B cell (primary cell): Measurements from ENCODE around the gene CCDC117. TPM values are rescaled to one million over a fixed set of nuclear protein-coding genes. Genes with fewer than 3 reads are reported as not detected.
A peak's percentile ranks its signal among the peaks of the same experiment; 100 is the strongest.
"Not testable (repeated sequence)": the region's sequence is repeated elsewhere in the genome, so short reads cannot be mapped to it uniquely, and the experiment has no call there.

Source experiments
- ATAC-seq: fragments of 200-7000 bp; cut with Tn5 transposase; one replicate; pipeline ENCODE4 v1.10.0; 2021; ENCODE audit warnings: low read depth, mild to moderate bottlenecking, moderate number of reproducible peaks, moderate library complexity
- CTCF ChIA-PET: fragments of 350-600 bp; sonication (Branson Sonifier 250); formaldehyde crosslinking; loops from one replicate; lab custom pipeline; 2021; ENCODE audit warnings: antibody characterized with exemption, inconsistent platforms; lab: Charles Lee
- POLR2A ChIA-PET: fragments of 350-600 bp; sonication (Branson Sonifier 250); formaldehyde crosslinking; loops from one replicate; lab custom pipeline; 2021; ENCODE audit warnings: antibody characterized with exemption; lab: Charles Lee
- DNase-seq: peaks from one replicate; pipeline ENCODE4 v3.0.0; 2013
- H2AFZ ChIP-seq: 2 replicates; pipeline ENCODE4 v1.6.1; 2012; ENCODE audit warnings: mild to moderate bottlenecking, low read depth, low read length; ENCODE audit not compliant: insufficient read depth, poor library complexity, severe bottlenecking
- H3K27ac ChIP-seq, 2 donors: 1 replicate in 1 of 2; 2 replicates in 1 of 2; pipeline ENCODE4 v1.5.1; 2012 to 2013; ENCODE audit warnings: low read length in 2 of 2, mild to moderate bottlenecking in 2 of 2, moderate library complexity in 1 of 2
- H3K27me3 ChIP-seq, 4 experiments: fragments of 200-600 bp in 1 of 4; sonication (generic) in 1 of 4; replicated peaks in 1 of 4; 1 replicate in 2 of 4; 2 replicates in 2 of 4; pipeline versions ENCODE4 v1.6.1 to v1.7.0; 2013 to 2016; ENCODE audit warnings: low read length in 3 of 4, mild to moderate bottlenecking in 2 of 4, mixed read lengths in 1 of 4, moderate library complexity in 1 of 4; ENCODE audit not compliant: insufficient read depth in 4 of 4, control insufficient read depth in 3 of 4; ENCODE audit errors: control extremely low read depth in 1 of 4
- H3K36me3 ChIP-seq, 2 experiments: replicated peaks in 1 of 2; 1 replicate in 1 of 2; 2 replicates in 1 of 2; pipeline versions ENCODE4 v1.6.1 to v1.7.1; 2013; ENCODE audit warnings: low read length in 1 of 2; ENCODE audit not compliant: insufficient read depth in 2 of 2, control insufficient read depth in 1 of 2; ENCODE audit errors: control extremely low read depth in 1 of 2, extremely low read depth in 1 of 2
- H3K4me1 ChIP-seq, 2 donors: fragments of 200-600 bp in 1 of 2; sonication (generic) in 1 of 2; 1 replicate in 1 of 2; 2 replicates in 1 of 2; pipeline versions ENCODE4 v1.5.1 to v1.6.1; 2013 to 2017; ENCODE audit warnings: low read length in 2 of 2; ENCODE audit not compliant: control insufficient read depth in 2 of 2, insufficient read depth in 2 of 2
- H3K4me2 ChIP-seq: replicated peaks from 2 replicates; pipeline ENCODE3; 2012; ENCODE audit warnings: mild to moderate bottlenecking, low read depth, low read length; ENCODE audit not compliant: poor library complexity, severe bottlenecking
- H3K4me3 ChIP-seq, 5 experiments: fragments of 200-600 bp in 1 of 5; sonication (generic) in 1 of 5; 1 replicate in 3 of 5; 2 replicates in 2 of 5; pipeline versions ENCODE4 v1.5.1 to v1.7.0; 2011 to 2016; ENCODE audit warnings: low read length in 4 of 5, mild to moderate bottlenecking in 4 of 5, low read depth in 2 of 5, control low read depth in 1 of 5, moderate library complexity in 1 of 5; ENCODE audit not compliant: insufficient read depth in 1 of 5; ENCODE audit errors: control extremely low read depth in 1 of 5, extremely low read depth in 1 of 5
- H3K79me2 ChIP-seq: fragments of 200-600 bp; sonication (generic); one replicate; pipeline ENCODE4 v1.6.0; 2016; ENCODE audit warnings: low read length; ENCODE audit not compliant: control insufficient read depth, insufficient read depth
- H3K9ac ChIP-seq: fragments of 200-600 bp; sonication (generic); 2 replicates; pipeline ENCODE4 v1.6.1; 2017; ENCODE audit warnings: mild to moderate bottlenecking, low read length, moderate library complexity
- H3K9me3 ChIP-seq, 3 donors: one replicate each; pipeline versions ENCODE4 v1.6.1 to v1.7.1; 2013; ENCODE audit warnings: low read length in 2 of 3; ENCODE audit not compliant: control insufficient read depth in 2 of 3, insufficient read depth in 1 of 3; ENCODE audit errors: control extremely low read depth in 1 of 3
- H4K20me1 ChIP-seq: 2 replicates; pipeline ENCODE4 v1.6.0; 2012; ENCODE audit warnings: mild to moderate bottlenecking, low read length; ENCODE audit not compliant: insufficient read depth, control insufficient read depth, poor library complexity, severe bottlenecking
- H3K27ac Mint-ChIP-seq: one replicate; pipeline ENCODE4 v1.8.0; 2021; ENCODE audit warnings: mixed read lengths
- H3K27me3 Mint-ChIP-seq: one replicate; pipeline ENCODE4 v1.8.0; 2021; ENCODE audit warnings: mixed read lengths
- H3K4me1 Mint-ChIP-seq: one replicate; pipeline ENCODE4 v1.8.0; 2021; ENCODE audit warnings: mixed read lengths
- H3K4me3 Mint-ChIP-seq: one replicate; pipeline ENCODE4 v1.8.0; 2021; ENCODE audit warnings: mixed read lengths
- H3K9me3 Mint-ChIP-seq: one replicate; pipeline ENCODE4 v1.8.0; 2022; ENCODE audit warnings: mixed read lengths; ENCODE audit not compliant: insufficient read depth
- EZH2 ChIP-seq: IDR thresholded peaks from 2 replicates; pipeline ENCODE4 v1.6.1; 2012; ENCODE audit warnings: borderline replicate concordance, low read depth, mild to moderate bottlenecking, moderate library complexity, low read length; ENCODE audit not compliant: insufficient read depth, poor library complexity, severe bottlenecking
- WGBS: methylation state at CpG from one replicate; pipeline ENCODE4 v1.1.5; 2013; ENCODE audit warnings: missing lambda C conversion rate; ENCODE audit not compliant: insufficient coverage; 5-methylcytosine and 5-hydroxymethylcytosine counted together
- intact Hi-C: fragments of 100-400 bp; cut with micrococcal nuclease; formaldehyde crosslinking; loops from one replicate; pipeline ENCODE4 v1.10.0; 2022
- polyA plus RNA-seq: library from polyadenylated mRNA; depleted of rRNA; stranded (reverse); fragments of >200 nt; gene quantifications from 2 replicates; pipeline ENCODE4 v1.2.3, GENCODE V29; 2012
- total RNA-seq, 2 donors: library from RNA; stranded (reverse); fragments of 120-200 nt in 1 of 2; gene quantifications; 1 replicate in 1 of 2; 2 replicates in 1 of 2; pipeline versions ENCODE4 v1.2.3 to v1.2.4, GENCODE V29; 2013 to 2022
- TF ChIP-seq, protein P1 (sequence below): fragments of 200-600 bp; IDR thresholded peaks from one replicate; pipeline ENCODE4 v1.8.0; 2022; ENCODE audit warnings: antibody characterized with exemption, mild to moderate bottlenecking

Gene CCDC117
- total and polyA plus RNA-seq, 2 donors (not counting 1 experiment from before 2014, with no cell fraction given) = 7.7 to 25.6 TPM

DNA sequence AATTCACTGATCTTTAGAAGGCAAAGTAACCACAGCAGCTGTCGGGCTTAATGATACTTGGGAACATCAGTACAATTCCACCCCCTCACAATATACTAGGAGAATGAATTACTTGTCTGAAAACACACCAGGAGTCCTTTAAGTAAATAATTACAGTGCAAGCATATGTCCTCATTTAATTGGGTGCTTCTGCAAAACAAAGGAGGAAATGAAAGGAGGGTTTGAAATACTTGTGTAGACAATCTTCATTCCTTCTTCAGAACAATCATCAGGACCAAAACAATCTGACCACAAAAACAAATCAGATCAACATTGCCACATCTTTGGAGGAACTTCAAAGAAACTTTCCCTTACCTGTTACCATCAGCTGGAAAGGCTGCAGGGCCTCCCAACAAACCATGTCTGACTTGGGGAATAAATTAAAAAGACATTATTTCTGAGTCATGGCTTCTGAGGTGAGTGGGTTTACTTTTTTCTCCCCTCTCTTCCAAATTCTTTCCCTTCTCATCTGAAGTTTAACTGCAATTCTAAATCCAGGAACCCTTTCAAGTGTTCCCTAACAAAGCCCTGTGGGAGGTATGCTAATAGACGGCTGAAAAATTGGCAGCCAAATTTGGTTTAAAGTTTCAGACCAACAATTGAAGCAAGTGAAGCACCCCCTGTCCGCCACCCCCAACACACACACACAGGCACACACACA is 12.5 kb upstream of the CCDC117 start:
- Histone ChIP-seq H3K4me3 (peak overlapping the region in 3 of 5 experiments; percentile 21 to 51 (median 37)), H2AFZ (peak overlapping the region; percentile 61), H3K79me2 (no peaks in the 10 kb centered on the region), H3K27ac (peak overlapping the region; percentile 7 to 10), H3K27me3 (no peaks in the 10 kb centered on the region), H3K4me2 (peak overlapping the region; percentile 63), H3K36me3 (peaks cover 0 to 5% of the 10 kb centered on the region in 2 experiments), H3K9me3 (no peaks in the 10 kb centered on the region), H3K4me1 (peaks cover 15 to 18% of the 10 kb centered on the region in 2 donors), H3K9ac (peak overlapping the region; percentile 55), H4K20me1 (no peaks in the 10 kb centered on the region)
- no peak for ATAC-seq
- ChIA-PET POLR2A (no interaction called here), CTCF (interaction anchor here (0.6 to 1.6 kb wide), 2 partner anchors 13 to 280 kb away, joined by 3 to 8 read pairs; partner anchors contain the start of gene CCDC117)
- Mint-ChIP-seq H3K9me3 (no peaks in the 10 kb centered on the region), H3K27ac (peak overlapping the region; percentile 81), H3K27me3 (no peaks in the 10 kb centered on the region), H3K4me3 (peak overlapping the region; percentile 80), H3K4me1 (peaks cover 18% of the 10 kb centered on the region)
- WGBS = no CpG with 5 or more reads among the region's 3 CpGs
- DNase-seq = peak; percentile 17
- intact Hi-C loops = no loop called here
- TF ChIP-seq, protein P1, sequence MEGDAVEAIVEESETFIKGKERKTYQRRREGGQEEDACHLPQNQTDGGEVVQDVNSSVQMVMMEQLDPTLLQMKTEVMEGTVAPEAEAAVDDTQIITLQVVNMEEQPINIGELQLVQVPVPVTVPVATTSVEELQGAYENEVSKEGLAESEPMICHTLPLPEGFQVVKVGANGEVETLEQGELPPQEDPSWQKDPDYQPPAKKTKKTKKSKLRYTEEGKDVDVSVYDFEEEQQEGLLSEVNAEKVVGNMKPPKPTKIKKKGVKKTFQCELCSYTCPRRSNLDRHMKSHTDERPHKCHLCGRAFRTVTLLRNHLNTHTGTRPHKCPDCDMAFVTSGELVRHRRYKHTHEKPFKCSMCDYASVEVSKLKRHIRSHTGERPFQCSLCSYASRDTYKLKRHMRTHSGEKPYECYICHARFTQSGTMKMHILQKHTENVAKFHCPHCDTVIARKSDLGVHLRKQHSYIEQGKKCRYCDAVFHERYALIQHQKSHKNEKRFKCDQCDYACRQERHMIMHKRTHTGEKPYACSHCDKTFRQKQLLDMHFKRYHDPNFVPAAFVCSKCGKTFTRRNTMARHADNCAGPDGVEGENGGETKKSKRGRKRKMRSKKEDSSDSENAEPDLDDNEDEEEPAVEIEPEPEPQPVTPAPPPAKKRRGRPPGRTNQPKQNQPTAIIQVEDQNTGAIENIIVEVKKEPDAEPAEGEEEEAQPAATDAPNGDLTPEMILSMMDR = no peak
- no peak for TF ChIP-seq EZH2

DNA sequence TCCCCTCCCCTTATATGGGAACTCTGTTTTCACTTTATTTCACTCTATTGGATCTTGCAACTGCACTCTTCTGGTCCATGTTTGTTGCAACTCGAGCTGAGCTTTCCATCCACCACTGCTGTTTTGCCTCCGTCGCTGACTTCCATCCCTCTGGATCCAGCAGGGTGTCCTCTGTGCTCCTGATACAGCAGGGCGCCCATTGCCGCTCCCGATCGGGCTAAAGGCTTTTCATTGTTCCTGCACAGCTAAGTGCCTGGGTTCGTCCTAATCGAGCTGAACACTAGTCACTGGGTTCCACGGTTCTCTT is 11.1 kb upstream of the CCDC117 start:
- Histone ChIP-seq H3K27ac (no peak overlapping the region), H2AFZ (no peak overlapping the region), H3K4me1 (peaks cover 15 to 18% of the 10 kb centered on the region in 2 donors), H3K9ac (no peak overlapping the region), H3K4me3 (no peak overlapping the region), H3K9me3 (no peaks in the 10 kb centered on the region), H3K79me2 (no peaks in the 10 kb centered on the region), H3K36me3 (peaks cover 0 to 5% of the 10 kb centered on the region in 2 experiments), H3K4me2 (no peak overlapping the region), H4K20me1 (no peaks in the 10 kb centered on the region), H3K27me3 (no peaks in the 10 kb centered on the region)
- H3K27ac Mint-ChIP-seq = peak overlapping the region; percentile 71
- no peaks in the 10 kb centered on the region for H3K27me3 Mint-ChIP-seq
- DNase-seq = no peak
- TF ChIP-seq, protein P1 = no peak
- no peak for TF ChIP-seq EZH2
- peak overlapping the region; percentile 26 for H3K4me3 Mint-ChIP-seq
- no peaks in the 10 kb centered on the region for H3K9me3 Mint-ChIP-seq
- ChIA-PET CTCF (interaction anchor here (0.6 to 1.6 kb wide), 2 partner anchors 9 to 11 kb away, joined by 3 to 8 read pairs; partner anchors contain the start of gene CCDC117), POLR2A (no interaction called here)
- WGBS = 97% methylated on average over 9 of the region's 10 CpGs
- H3K4me1 Mint-ChIP-seq = peaks cover 18% of the 10 kb centered on the region
- no peak for ATAC-seq
- intact Hi-C loops = no loop called here

DNA sequence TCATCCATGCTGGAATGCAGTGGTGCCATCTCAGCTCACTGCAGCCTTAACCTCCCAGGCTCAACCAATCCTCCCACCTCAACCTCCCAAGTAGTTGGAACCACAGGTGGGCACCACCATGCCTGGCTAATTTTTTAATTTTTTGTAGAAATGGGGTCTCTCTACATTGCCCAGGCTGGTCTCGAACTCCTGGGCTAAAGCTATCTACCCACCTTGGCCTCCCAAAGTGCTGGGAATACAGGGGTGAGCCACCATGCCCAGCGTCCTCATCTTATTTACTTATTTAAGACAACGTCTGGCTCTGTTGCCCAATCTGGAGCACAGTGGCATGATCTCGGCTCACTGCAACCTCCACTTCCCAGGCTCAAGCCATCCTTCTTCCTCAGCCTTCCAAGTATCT is 10.5 kb upstream of the CCDC117 start:
- WGBS = 99% methylated on average over 4 of the region's 4 CpGs
- H3K9ac ChIP-seq, H3K27me3 Mint-ChIP-seq, H2AFZ ChIP-seq, H3K9me3 ChIP-seq, H3K4me2 ChIP-seq, intact Hi-C loops, H3K9me3 Mint-ChIP-seq, H3K36me3 ChIP-seq, H4K20me1 ChIP-seq, H3K27ac Mint-ChIP-seq, DNase-seq, H3K27me3 ChIP-seq, ATAC-seq, H3K4me3 ChIP-seq, H3K79me2 ChIP-seq, POLR2A ChIA-PET, H3K27ac ChIP-seq: not testable (repeated sequence)
- H3K4me1 Mint-ChIP-seq = peaks cover 18% of the 10 kb centered on the region
- H3K4me1 ChIP-seq = peaks cover 15 to 18% of the 10 kb centered on the region in 2 donors
- CTCF ChIA-PET = interaction anchor here (0.6 kb wide), 1 partner anchor 8 kb away, joined by 3 read pairs; no protein-coding TSS in a partner anchor
- H3K4me3 Mint-ChIP-seq = peak overlapping the region; percentile 10
